Stimulated activated CD8-positive, alpha-beta memory T cell treated with anti-CD3 and anti-CD28 coated beads, Interleukin-4, amount 100 ng/mL, for 24 hours (primary cell): ENCODE measurements around the gene SCN8A.

ENCODE experiments used
- DNase-seq: peaks from one replicate; pipeline ENCODE4 v3.0.0-alpha.2; 2020; ENCODE audit warnings: low read depth

SCN8A gene

GRCh38 chr12:51669996-51670395 is 79.0 kb downstream of the SCN8A start:
- DNase-seq = no peak

DNA sequence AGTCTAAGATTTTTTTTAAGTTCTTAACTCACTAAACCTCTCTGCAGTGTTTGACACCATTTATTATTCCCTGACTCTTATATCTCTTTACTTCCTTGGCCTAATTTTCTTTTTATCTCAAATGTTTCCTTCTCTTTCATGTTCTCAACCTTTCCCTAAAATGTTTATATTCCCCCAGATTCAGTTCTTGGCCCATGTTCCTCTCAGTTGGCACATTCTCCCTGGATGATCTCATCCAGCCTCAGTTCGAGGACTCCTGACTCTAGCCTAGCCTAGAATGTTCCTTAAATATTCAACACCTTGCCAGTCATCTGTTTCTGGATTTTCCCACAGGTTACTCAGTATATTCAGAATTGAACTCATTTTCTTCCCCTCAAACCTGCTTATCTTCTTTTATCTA is 81.3 kb downstream of the SCN8A start:
- DNase-seq = no peak

DNA sequence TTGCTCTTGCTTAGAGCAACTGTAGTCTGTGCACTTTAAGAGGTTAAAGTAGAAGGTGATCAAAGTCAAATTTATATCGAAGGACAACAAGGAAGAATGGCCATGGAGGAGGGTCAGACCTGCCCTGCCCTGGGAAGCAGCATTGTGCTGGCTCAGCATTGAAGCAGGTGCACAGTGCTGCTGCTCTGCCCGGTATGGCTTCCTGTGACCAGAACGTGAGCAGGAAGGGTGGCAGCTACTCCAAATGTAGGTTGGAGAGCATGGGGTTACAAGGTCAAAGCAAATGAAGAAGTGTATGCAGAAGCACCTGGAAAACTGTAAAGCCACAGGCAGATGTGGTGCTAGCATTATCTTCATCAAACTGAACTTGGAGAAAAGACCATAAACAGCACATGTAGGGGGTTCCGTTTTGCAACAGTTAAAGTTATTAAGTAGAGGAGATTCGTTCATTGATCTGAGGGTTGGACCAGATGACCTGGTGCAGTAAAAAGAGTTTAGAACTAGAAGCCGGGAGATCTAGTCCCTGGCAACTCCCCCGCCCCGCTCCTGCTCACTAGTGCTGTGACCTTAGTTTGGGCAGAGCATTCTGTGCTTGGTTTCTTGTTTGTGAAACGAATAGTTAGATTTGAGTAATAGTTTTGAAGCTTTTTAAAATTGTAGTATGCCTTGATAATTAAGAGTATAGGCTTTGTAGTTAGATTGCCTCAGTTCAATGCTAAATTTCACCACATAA is 84.2 kb downstream of the SCN8A start:
- no peak for DNase-seq

GRCh38 chr12:51676875-51677274 is 85.8 kb downstream of the SCN8A start:
- DNase-seq = no peak

GRCh38 chr12:51677284-51677968 is 86.4 kb downstream of the SCN8A start:
- DNase-seq = no peak

GRCh38 chr12:51678086-51678724 is 87.2 kb downstream of the SCN8A start:
- DNase-seq = no peak

- no peak for DNase-seq
Observed at GRCh38 chr12:51682981-51683380, 91.9 kb downstream of the SCN8A start.

DNA sequence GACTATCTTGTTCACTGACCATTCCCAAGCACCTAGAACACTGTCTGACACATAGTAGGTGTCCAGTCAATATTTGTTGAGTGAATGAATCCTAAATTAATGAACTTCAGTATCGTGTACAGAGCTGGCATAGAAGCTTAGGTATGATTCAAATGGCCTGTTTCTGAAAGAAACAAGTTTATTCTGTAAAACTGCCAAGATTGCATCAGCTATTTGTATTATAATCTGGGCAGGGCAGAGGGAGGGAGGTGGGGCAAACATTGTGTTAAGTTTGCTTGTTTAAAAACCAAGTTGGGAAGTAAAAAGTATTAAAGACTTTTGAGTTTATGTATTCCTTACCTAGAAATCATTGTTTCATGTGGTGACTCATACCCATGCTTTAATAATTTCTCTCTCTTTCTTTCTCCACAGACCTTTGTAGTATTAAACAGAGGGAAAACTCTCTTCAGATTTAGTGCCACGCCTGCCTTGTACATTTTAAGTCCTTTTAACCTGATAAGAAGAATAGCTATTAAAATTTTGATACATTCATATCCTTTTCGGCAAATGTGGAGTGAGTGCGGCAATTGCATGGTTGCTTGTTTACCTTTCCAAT is 92.8 kb downstream of the SCN8A start:
- DNase-seq = no peak

DNA sequence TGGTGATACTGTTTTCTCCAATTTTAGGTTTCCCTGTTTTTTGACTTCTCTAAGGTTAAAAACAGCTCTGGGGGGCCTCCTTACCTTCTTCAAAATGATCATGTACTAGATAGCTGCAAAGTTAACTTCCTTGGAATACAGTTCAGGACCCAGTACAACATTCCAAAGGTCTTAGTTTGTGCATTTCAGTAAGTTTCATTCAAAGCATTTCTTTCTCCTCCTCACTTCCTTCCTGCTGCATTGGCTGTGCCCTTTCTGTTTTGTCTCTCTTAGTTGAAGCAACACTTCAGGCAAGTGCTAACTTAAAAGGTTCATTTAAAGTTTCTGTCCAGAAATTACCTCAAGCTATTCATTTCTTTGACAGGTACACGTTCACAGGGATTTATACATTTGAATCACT is 95.7 kb downstream of the SCN8A start:
- no peak for DNase-seq

DNA sequence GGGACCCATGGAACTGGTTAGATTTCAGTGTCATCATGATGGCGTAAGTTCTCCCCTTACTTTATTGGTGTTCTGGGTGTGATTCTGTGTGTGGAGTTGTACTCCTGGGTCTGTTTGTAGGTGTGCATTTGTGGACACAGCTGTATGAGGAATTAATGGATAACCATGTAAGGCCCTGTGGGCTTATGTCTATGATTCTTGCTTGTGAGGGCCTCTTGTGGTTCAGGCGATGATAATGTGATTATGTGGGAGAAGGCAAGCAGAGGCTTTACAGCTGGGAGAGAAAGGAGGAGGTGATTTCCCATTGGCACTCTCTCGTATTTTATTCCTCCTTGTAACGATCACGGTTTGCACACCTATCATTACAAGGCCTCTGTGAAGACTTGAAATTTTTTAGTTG is 96.1 kb downstream of the SCN8A start:
- no peak for DNase-seq

DNA sequence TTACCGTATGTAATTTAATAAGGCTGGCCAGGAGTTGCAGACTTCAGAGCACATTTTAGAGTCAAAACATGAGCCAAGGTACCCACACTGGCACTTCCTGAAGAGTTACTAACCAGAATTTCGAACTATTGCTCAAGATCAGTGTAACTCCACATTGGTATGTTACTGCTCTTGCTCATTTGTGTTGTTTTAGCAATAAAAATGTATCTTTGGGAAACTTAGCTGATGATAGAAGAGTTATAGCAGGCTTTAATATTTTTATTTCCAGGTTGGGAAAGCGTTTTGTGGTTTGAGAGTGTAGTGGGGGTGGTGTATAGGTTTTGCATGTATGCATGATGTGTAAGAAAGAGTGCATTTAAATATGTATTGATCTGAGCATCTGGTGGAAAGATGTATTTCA is 96.6 kb downstream of the SCN8A start:
- DNase-seq = no peak

DNA sequence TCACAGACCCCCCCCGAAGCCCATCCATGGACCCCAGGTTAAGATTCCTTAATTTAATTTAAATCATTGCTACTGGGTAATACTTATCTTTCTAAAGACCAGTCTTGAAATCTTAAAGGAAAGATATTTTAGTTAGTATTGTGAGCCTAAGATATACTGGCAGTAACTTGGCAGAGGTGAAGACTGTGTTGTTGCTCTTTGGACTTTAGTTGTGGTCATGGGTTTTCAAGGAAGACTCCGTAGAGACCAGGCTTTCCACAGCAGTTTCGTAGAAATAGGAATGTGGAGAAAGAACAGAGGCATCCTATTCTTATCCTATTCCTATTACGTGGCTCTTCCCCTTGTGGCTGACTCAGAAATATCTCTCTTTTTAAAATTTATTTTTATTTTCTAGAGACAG is 99.0 kb downstream of the SCN8A start:
- DNase-seq = no peak

DNA sequence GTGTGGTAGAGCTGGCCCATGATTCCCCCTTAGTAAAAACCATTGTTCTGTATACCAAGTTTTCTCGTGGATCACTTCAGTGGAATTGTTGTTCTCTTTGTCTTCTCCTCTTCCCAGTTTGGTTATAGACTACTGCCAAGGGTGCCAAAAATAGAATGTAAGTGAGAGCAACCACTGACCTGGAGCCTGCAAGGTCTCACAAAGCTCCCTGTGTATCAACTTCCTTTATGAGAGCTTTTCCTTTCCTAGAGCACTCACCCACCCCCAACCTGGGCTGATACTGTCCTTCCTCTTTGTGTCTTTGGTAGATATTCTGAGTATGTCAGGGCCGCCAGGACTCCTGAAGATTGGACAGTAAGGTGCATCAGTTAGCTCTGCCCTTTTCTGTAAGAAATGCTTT is 101.0 kb downstream of the SCN8A start:
- DNase-seq = no peak

GRCh38 chr12:51693569-51693968 is 102.5 kb downstream of the SCN8A start:
- DNase-seq = no peak

GRCh38 chr12:51694146-51694545 is 103.1 kb downstream of the SCN8A start:
- no peak for DNase-seq

- no peak for DNase-seq
Observed at GRCh38 chr12:51695241-51696010, 104.4 kb downstream of the SCN8A start.

GRCh38 chr12:51699219-51699618 is 108.2 kb downstream of the SCN8A start:
- no peak for DNase-seq

DNA sequence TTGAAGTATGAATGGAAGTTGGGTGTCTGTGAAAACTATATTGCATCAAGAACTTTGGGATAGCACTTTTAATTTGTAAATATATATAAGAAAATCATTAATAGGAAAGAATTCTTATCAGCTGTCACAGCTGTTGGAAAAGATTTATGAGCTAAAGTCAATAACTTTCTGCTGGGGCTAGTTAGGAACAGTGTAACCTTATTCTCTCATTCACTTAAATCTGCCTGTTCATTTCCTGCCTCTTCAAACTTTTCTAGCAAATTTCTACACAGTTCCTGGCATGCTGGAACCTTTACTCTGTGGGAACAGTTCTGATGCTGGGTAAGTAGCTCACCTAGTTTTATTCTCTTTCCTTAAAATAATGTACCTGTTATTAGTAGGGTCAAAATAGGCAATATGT is 109.9 kb downstream of the SCN8A start:
- no peak for DNase-seq

GRCh38 chr12:51702587-51702986 is 111.6 kb downstream of the SCN8A start:
- DNase-seq = no peak

- DNase-seq = no peak
Observed at GRCh38 chr12:51705450-51705849, 114.4 kb downstream of the SCN8A start.

DNA sequence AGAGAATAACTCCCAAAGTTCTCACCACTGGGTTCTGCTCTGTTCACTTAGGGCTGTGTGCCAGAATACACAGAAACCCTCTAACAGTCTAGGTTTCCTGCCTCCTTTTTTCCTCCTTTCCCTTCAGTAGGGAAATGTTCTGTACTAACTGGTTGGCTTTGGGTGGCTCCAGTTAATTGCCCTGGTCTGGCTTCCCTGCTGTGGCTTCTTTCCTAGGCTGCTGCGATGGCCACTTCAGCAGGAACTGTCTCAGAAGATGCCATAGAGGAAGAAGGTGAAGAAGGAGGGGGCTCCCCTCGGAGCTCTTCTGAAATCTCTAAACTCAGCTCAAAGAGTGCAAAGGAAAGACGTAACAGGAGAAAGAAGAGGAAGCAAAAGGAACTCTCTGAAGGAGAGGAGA is 115.2 kb downstream of the SCN8A start:
- DNase-seq = no peak

DNA sequence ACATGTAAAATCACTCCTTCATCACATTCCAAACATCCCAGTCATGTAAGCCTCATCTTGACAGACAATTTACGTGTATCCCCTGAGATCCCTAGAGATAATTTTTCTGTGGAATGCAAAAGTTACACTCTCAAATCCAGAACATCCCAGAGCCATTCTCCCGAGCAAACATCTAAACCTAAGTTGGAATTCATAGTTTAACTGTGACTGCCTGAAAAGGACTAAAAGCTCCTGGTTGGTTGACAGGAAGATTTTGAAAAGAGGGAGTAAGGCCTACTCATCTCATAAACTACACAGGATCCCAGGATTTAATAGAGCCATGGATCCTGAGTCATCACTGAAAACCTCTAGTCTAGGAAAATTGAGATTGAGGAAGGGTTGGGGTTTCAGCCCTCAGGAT is 123.6 kb downstream of the SCN8A start:
- no peak for DNase-seq
